HUDEP-2 (cell line): Measurements from ENCODE around the gene CSN1S1.

Experiments used
- DNase-seq, 76 experiments: peaks; one replicate each; lab custom pipeline; 2025; ENCODE audit not compliant: unreplicated experiment in 76 of 76; lab: John Stamatoyannopoulos, UW

Gene CSN1S1

DNA sequence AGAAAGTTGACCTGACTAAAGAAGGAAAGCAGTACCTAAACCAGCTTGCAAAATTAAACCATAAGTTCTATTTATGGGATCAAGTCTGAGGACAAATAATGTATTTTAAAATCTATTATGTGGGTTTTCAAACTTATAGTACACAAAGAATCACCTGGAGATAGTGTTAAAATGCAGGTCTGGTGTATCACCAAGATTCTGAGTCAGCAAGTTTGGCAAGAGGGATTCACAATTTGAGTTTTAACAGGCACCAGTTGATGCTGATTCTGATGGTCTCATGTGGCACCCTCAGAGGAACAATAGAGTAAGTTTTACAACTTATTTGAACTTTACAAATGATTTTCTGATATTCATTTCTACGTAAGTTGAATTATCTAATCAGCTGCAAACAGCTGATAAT is 55.8 kb downstream of the CSN1S1 start:
- DNase-seq = no peak

DNA sequence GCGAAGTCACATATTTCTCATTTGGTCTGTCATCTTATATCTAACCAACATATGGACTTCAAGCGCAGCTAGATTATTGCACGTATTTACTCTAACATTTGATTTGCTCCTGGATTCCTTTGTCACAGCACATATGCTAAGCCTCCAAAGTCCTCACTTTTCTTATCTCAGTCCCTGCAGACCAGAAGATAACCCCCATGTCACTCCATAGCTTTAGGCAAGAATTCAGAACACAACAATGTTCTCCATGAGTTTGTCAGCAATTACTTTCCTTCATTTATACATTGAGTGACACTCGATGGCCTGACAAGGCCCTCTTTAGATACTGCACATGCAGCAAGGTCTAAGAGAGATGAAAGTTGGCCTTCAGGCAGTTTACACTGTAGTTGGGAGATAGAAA is 60.1 kb downstream of the CSN1S1 start:
- peak in 3 of 76 experiments; percentile 12 to 41 (median 16) for DNase-seq

DNA sequence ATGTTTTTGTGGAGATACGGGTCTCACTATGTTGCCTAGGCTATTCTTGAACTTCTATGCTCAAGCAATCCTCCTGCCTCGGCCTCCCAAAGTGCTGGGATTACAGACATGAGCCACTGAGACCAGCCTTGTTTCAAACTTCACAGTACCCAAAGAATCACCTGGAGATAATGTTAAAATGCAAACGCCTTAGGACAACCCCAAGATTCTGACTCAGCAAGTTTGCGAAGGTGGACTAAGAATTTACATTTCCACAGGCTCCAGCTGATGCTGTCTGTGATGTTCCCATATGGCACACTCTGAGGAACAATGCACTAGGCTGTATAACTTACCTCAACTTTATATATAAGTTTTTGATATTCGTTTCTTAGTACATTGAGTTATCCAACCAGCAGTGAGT is 63.9 kb downstream of the CSN1S1 start:
- no peak for DNase-seq

DNA sequence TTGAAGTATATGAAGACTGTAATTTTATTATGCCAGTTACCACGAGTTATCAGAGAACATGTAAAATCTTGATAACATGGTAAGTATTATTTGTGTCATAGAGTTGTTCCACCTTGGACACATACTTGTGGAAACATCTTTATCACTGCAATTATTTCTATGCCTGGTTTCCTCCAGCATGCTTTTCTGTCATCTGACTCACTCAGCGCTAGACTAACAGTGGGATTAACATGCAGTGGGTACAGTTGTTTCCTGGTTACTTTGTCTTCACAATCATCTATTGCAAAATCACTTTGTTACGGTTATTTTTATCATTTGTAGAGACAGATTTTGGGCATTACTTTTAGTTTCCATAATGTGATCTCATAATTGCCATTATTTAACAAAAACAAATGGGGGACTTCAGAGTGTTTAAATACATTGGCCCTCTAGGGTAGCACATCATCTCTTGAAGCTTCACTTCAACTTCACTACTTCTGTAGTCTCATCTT is 64.7 kb downstream of the CSN1S1 start, which contains the start of gene STATH:
STATH (plus strand) TSS at position 441 of the 491 bp plus-strand sequence. CDS start 2,472 bp downstream, outside the sequence.
- DNase-seq = no peak
